ENCODE results near the gene LARGE1. TPM values are rescaled to one million over a fixed set of nuclear protein-coding genes. Genes with fewer than 3 reads are reported as not detected.

Gene LARGE1
- total and polyA plus RNA-seq, 2 of the 4 experiments (the other 2 are of a cell fraction) = 6.2 to 12.4 TPM

- Histone ChIP-seq H3K14ac (replicated peaks; ENCODE audit: low read depth, low read length) (no peak overlapping the region), H3K23ac (ENCODE audit: low read depth, low read length) (no peak overlapping the region), H3K27ac (ENCODE audit: insufficient read depth, low read length) (no peak overlapping the region), H2BK5ac (ENCODE audit: low read depth, low read length, poor library complexity, severe bottlenecking) (no peak overlapping the region), H3K9me1 (ENCODE audit: insufficient read depth, low read length) (peaks cover 7% of the 10 kb centered on the region; the same call in 1 of the 2 replicates), H2BK20ac (ENCODE audit: low read depth, low read length) (no peak overlapping the region), H4K8ac (ENCODE audit: low read depth in 2 of 2, low read length in 2 of 2) (no peak overlapping the region), H2AK9ac (replicated peaks; ENCODE audit: low read depth, low read length, poor library complexity) (no peak overlapping the region), H4K5ac (ENCODE audit: low read depth, low read length) (no peak overlapping the region), H3K18ac (ENCODE audit: low read depth, low read length) (no peak overlapping the region), H3K4ac (ENCODE audit: low read depth, low read length) (no peak overlapping the region), H3K27me3 (ENCODE audit: control insufficient read depth, insufficient read depth, low read length) (no peaks in the 10 kb centered on the region), H3K9me3 (ENCODE audit: control insufficient read depth, insufficient read depth, low read length) (no peaks in the 10 kb centered on the region), H3K56ac (ENCODE audit: extremely low read depth, insufficient read depth, low read length) (no peak overlapping the region), H3K4me3 (ENCODE audit: insufficient read depth, low read depth, low read length) (no peak overlapping the region), H4K91ac (ENCODE audit: insufficient read depth, low read depth, low read length) (no peak overlapping the region), H4K20me1 (ENCODE audit: insufficient read depth, low read length) (no peaks in the 10 kb centered on the region), H3K4me2 (ENCODE audit: low read depth, low read length) (no peak overlapping the region), H2BK15ac (ENCODE audit: low read depth, low read length) (no peak overlapping the region), H3K36me3 (ENCODE audit: control insufficient read depth, insufficient read depth, low read length) (no peaks in the 10 kb centered on the region), H3K4me1 (ENCODE audit: control insufficient read depth, insufficient read depth, low read length) (no peaks in the 10 kb centered on the region), H2AK5ac (ENCODE audit: low read depth, low read length) (no peak overlapping the region), H3K79me1 (ENCODE audit: low read depth in 1 of 2, low read length in 2 of 2) (peaks cover 8 to 40% of the 10 kb centered on the region in 2 experiments), H2AFZ (replicated peaks; ENCODE audit: low read length, poor library complexity) (no peak overlapping the region), H3K9ac (ENCODE audit: low read depth, low read length) (no peak overlapping the region), H2BK120ac (ENCODE audit: low read depth, low read length) (no peak overlapping the region)
- TF ChIP-seq, protein P1, sequence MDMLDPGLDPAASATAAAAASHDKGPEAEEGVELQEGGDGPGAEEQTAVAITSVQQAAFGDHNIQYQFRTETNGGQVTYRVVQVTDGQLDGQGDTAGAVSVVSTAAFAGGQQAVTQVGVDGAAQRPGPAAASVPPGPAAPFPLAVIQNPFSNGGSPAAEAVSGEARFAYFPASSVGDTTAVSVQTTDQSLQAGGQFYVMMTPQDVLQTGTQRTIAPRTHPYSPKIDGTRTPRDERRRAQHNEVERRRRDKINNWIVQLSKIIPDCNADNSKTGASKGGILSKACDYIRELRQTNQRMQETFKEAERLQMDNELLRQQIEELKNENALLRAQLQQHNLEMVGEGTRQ (IDR thresholded peaks at IDR 0.05; ENCODE audit: low read depth, low read length) = no peak
- TF ChIP-seq MAFK (IDR thresholded peaks at IDR 0.05; ENCODE audit: low read depth, low read length) = peak; percentile 82
- dilution Hi-C loops (cut with HindIII; ENCODE audit: low sequenced_read_pairs, unreplicated experiment) (no loop called here), in situ Hi-C loops (cut with MboI; ENCODE audit: low sequenced_read_pairs) (no loop called here), intact Hi-C loops (cut with micrococcal nuclease) (no loop called here)
- no peak for DNase-seq
- BruUV-seq (replicated peaks) = no TSS peak
- no peak for ATAC-seq (ENCODE audit: low read depth)
- WGBS, 2 experiments (ENCODE audit: extremely low coverage in 2 of 2, insufficient read length in 1 of 2) = 91% methylated on average over 4 of the region's 7 CpGs; no CpG with 5 or more reads in 1 of the 2 experiments
- POLR2A ChIA-PET (ENCODE audit: unreplicated experiment) = no interaction called here
- CTCF ChIA-PET = no interaction called here
These were observed 35.4 kb downstream of the LARGE1 start for GRCh38 chr22:33884829-33885228.

Measured in IMR-90 (cell line).